ENCODE data around the gene SYNC. TPM values are rescaled to one million over a fixed set of nuclear protein-coding genes. Genes with fewer than 3 reads are reported as not detected.

Gene SYNC
- total and polyA plus RNA-seq, 2 experiments from 2014 or later: 6.8 to 9.0 TPM

GRCh38 chr1:32652244-32652962, 50.2 kb downstream of the SYNC start:
- TF ChIP-seq EZH2phosphoT487 (IDR thresholded peaks at IDR 0.05; ENCODE audit: low read depth, severe bottlenecking, unreplicated experiment) (no peak), EZH2 (IDR thresholded peaks at IDR 0.05; ENCODE audit: borderline replicate concordance) (no peak)
- TF ChIP-seq, protein P1, sequence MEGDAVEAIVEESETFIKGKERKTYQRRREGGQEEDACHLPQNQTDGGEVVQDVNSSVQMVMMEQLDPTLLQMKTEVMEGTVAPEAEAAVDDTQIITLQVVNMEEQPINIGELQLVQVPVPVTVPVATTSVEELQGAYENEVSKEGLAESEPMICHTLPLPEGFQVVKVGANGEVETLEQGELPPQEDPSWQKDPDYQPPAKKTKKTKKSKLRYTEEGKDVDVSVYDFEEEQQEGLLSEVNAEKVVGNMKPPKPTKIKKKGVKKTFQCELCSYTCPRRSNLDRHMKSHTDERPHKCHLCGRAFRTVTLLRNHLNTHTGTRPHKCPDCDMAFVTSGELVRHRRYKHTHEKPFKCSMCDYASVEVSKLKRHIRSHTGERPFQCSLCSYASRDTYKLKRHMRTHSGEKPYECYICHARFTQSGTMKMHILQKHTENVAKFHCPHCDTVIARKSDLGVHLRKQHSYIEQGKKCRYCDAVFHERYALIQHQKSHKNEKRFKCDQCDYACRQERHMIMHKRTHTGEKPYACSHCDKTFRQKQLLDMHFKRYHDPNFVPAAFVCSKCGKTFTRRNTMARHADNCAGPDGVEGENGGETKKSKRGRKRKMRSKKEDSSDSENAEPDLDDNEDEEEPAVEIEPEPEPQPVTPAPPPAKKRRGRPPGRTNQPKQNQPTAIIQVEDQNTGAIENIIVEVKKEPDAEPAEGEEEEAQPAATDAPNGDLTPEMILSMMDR (IDR thresholded peaks at IDR 0.05; ENCODE audit: poor library complexity): no peak
- peak overlapping the region; percentile 96 for H3K27ac ChIP-seq
- H3K4me1 ChIP-seq (ENCODE audit: insufficient read depth): peaks cover 21% of the 10 kb centered on the region
- peaks cover 4% of the 10 kb centered on the region for H3K36me3 ChIP-seq (replicated peaks; ENCODE audit: insufficient read depth, low read depth)
- H3K4me2 ChIP-seq: peak overlapping the region; percentile 90
- H3K27me3 ChIP-seq: no peaks in the 10 kb centered on the region
- WGBS (ENCODE audit: low lambda C conversion rate, missing lambda C conversion rate): 88% methylated on average over 16 of the region's 16 CpGs
- peaks cover 86% of the 10 kb centered on the region for H3K79me2 ChIP-seq
- no peaks in the 10 kb centered on the region for H3K9me2 ChIP-seq (replicated peaks; ENCODE audit: insufficient read depth)
- H2AFZ ChIP-seq: no peak overlapping the region
- no peak for DNase-seq (ENCODE audit: low spot score)
- H4K20me1 ChIP-seq (ENCODE audit: insufficient read depth, poor library complexity, severe bottlenecking): peaks cover 30% of the 10 kb centered on the region
- no peaks in the 10 kb centered on the region for H3K9me3 ChIP-seq (ENCODE audit: low read depth)
- H3K4me3 ChIP-seq: peak overlapping the region; percentile 76

DNA sequence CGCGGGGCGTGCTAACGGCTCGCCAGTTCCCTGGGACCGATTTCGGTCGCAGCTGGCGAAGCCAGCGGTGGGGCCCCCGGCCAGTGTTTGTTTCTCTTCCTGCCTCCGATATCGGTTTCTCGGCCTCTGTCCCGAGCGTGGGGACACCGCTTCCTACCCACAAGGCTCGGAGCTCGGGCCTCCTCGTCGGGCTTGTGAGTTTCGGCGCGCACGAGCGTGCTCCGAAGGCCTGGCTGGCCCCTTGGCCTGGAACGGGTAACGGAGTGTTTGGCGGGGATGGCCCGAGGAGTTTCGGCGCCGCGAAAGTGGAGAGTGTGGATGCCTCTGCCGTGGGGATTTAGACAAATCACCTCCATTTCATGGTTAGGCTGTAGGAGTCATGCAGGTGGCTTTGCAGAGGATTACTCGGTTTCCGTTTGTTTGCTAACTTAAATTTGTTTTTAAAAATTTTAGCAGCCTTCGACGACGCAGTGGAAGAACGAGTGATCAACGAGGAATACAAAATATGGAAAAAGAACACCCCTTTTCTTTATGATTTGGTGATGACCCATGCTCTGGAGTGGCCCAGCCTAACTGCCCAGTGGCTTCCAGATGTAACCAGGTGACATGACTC, 51.0 kb downstream of the SYNC start:
- no peak for DNase-seq (ENCODE audit: low spot score)
- 3% methylated on average over 43 of the region's 43 CpGs for WGBS (ENCODE audit: low lambda C conversion rate, missing lambda C conversion rate)
- TF ChIP-seq, protein P1 (IDR thresholded peaks at IDR 0.05; ENCODE audit: poor library complexity): peak; percentile 4
- TF ChIP-seq EZH2phosphoT487 (IDR thresholded peaks at IDR 0.05; ENCODE audit: low read depth, severe bottlenecking, unreplicated experiment): no peak
- H3K36me3 ChIP-seq (replicated peaks; ENCODE audit: insufficient read depth, low read depth): peaks cover 4% of the 10 kb centered on the region
- H3K9me2 ChIP-seq (replicated peaks; ENCODE audit: insufficient read depth): no peaks in the 10 kb centered on the region
- peak overlapping the region; percentile 90 for H3K4me2 ChIP-seq
- H3K4me1 ChIP-seq (ENCODE audit: insufficient read depth): peaks cover 21% of the 10 kb centered on the region
- peaks cover 30% of the 10 kb centered on the region for H4K20me1 ChIP-seq (ENCODE audit: insufficient read depth, poor library complexity, severe bottlenecking)
- peaks cover 82% of the 10 kb centered on the region for H3K79me2 ChIP-seq
- no peaks in the 10 kb centered on the region for H3K27me3 ChIP-seq
- peak overlapping the region; percentile 96 for H3K27ac ChIP-seq
- H3K4me3 ChIP-seq: peak overlapping the region; percentile 76
- peak overlapping the region; percentile 77 for H2AFZ ChIP-seq
- no peaks in the 10 kb centered on the region for H3K9me3 ChIP-seq (ENCODE audit: low read depth)

- Histone ChIP-seq H3K4me3 (peak within 1 kb of the TSS; percentile 76), H3K27ac (peak within 1 kb of the TSS; percentile 99), H2AFZ (peak within 1 kb of the TSS; percentile 93), H3K27me3 (no peaks in the 10 kb centered on the region), H3K4me1 (ENCODE audit: insufficient read depth) (peaks cover 21% of the 10 kb centered on the region), H3K4me2 (peak within 1 kb of the TSS; percentile 90), H3K9me3 (ENCODE audit: low read depth) (no peaks in the 10 kb centered on the region), H3K36me3 (replicated peaks; ENCODE audit: insufficient read depth, low read depth) (peaks cover 4% of the 10 kb centered on the region), H4K20me1 (ENCODE audit: insufficient read depth, poor library complexity, severe bottlenecking) (peaks cover 26% of the 10 kb centered on the region), H3K79me2 (peaks cover 80% of the 10 kb centered on the region), H3K9me2 (replicated peaks; ENCODE audit: insufficient read depth) (no peaks in the 10 kb centered on the region)
- WGBS (ENCODE audit: low lambda C conversion rate, missing lambda C conversion rate): 1% methylated on average over 29 of the region's 67 CpGs
- peak; percentile 99 for DNase-seq (ENCODE audit: low spot score)
- TF ChIP-seq EZH2 (IDR thresholded peaks at IDR 0.05; ENCODE audit: borderline replicate concordance) (no peak), EZH2phosphoT487 (IDR thresholded peaks at IDR 0.05; ENCODE audit: low read depth, severe bottlenecking, unreplicated experiment) (no peak)
- TF ChIP-seq, protein P1 (IDR thresholded peaks at IDR 0.05; ENCODE audit: poor library complexity): no peak
Observed at GRCh38 chr1:32650752-32651460, 51.7 kb downstream of the SYNC start, which contains the start of gene RBBP4. RBBP4 (plus strand) TSS chr1:32651208; CDS start chr1:32651307, 99 bp downstream.
